ENCODE data around the gene IL1RAPL1. TPM values are rescaled to one million over a fixed set of nuclear protein-coding genes. Genes with fewer than 3 reads are reported as not detected.

Gene IL1RAPL1
- total RNA-seq, 2 experiments from 2014 or later: not detected

GRCh38 chrX:29641461-29641860 is 1054.2 kb downstream of the IL1RAPL1 start:
- Mint-ChIP-seq H3K27ac (no peak overlapping the region), H3K4me1 (no peaks in the 10 kb centered on the region)
- POLR2A ChIA-PET: no interaction called here

GRCh38 chrX:29643181-29643580 is 1055.9 kb downstream of the IL1RAPL1 start:
- DNase-seq: no peak
- CTCF ChIA-PET: no interaction called here
- POLR2A ChIA-PET: no interaction called here

More at GRCh38 chrX:29641461-29641860, 1054.2 kb downstream of the IL1RAPL1 start:
- CTCF ChIA-PET: no interaction called here
- no peaks in the 10 kb centered on the region for H3K27me3 Mint-ChIP-seq
- no peaks in the 10 kb centered on the region for H3K36me3 Mint-ChIP-seq (ENCODE audit: low read depth)
- no peaks in the 10 kb centered on the region for H3K9me3 Mint-ChIP-seq
- no peak overlapping the region for H3K4me3 Mint-ChIP-seq
- DNase-seq: no peak

GRCh38 chrX:29648161-29648560 is 1060.9 kb downstream of the IL1RAPL1 start:
- H3K36me3 Mint-ChIP-seq (ENCODE audit: low read depth): no peaks in the 10 kb centered on the region
- H3K27me3 Mint-ChIP-seq: no peaks in the 10 kb centered on the region
- H3K9me3 Mint-ChIP-seq: no peaks in the 10 kb centered on the region
- ChIA-PET POLR2A (no interaction called here), CTCF (no interaction called here)
- H3K4me3 Mint-ChIP-seq: no peak overlapping the region
- DNase-seq: no peak
- H3K4me1 Mint-ChIP-seq: no peaks in the 10 kb centered on the region
- H3K27ac Mint-ChIP-seq: no peak overlapping the region

More at GRCh38 chrX:29643181-29643580, 1055.9 kb downstream of the IL1RAPL1 start:
- Mint-ChIP-seq H3K9me3 (no peaks in the 10 kb centered on the region), H3K4me1 (no peaks in the 10 kb centered on the region), H3K36me3 (ENCODE audit: low read depth) (no peaks in the 10 kb centered on the region), H3K27me3 (no peaks in the 10 kb centered on the region), H3K4me3 (no peak overlapping the region), H3K27ac (no peak overlapping the region)

GRCh38 chrX:29652484-29652883 is 1065.2 kb downstream of the IL1RAPL1 start:
- H3K4me1 Mint-ChIP-seq: no peaks in the 10 kb centered on the region
- no peak overlapping the region for H3K27ac Mint-ChIP-seq
- H3K36me3 Mint-ChIP-seq (ENCODE audit: low read depth): no peaks in the 10 kb centered on the region
- POLR2A ChIA-PET: no interaction called here
- no peak for DNase-seq
- H3K27me3 Mint-ChIP-seq: no peaks in the 10 kb centered on the region
- CTCF ChIA-PET: no interaction called here
- H3K9me3 Mint-ChIP-seq: peaks cover 2% of the 10 kb centered on the region
- no peak overlapping the region for H3K4me3 Mint-ChIP-seq

- peaks cover 2% of the 10 kb centered on the region for H3K9me3 Mint-ChIP-seq
- no peaks in the 10 kb centered on the region for H3K4me1 Mint-ChIP-seq
- H3K27me3 Mint-ChIP-seq: no peaks in the 10 kb centered on the region
- no peaks in the 10 kb centered on the region for H3K36me3 Mint-ChIP-seq (ENCODE audit: low read depth)
- H3K27ac Mint-ChIP-seq: no peak overlapping the region
- no peak for DNase-seq
- CTCF ChIA-PET: no interaction called here
- H3K4me3 Mint-ChIP-seq: no peak overlapping the region
- POLR2A ChIA-PET: no interaction called here
Measured at GRCh38 chrX:29653721-29654120, 1066.5 kb downstream of the IL1RAPL1 start.

GRCh38 chrX:29659911-29660310 is 1072.7 kb downstream of the IL1RAPL1 start:
- Mint-ChIP-seq H3K27me3 (no peaks in the 10 kb centered on the region), H3K27ac (no peak overlapping the region), H3K36me3 (ENCODE audit: low read depth) (no peaks in the 10 kb centered on the region), H3K4me1 (no peaks in the 10 kb centered on the region), H3K9me3 (peaks cover 4% of the 10 kb centered on the region), H3K4me3 (no peak overlapping the region)
- no peak for DNase-seq
- ChIA-PET POLR2A (no interaction called here), CTCF (no interaction called here)

GRCh38 chrX:29661290-29661689 is 1074.0 kb downstream of the IL1RAPL1 start:
- H3K27me3 Mint-ChIP-seq: no peaks in the 10 kb centered on the region
- no peak overlapping the region for H3K27ac Mint-ChIP-seq
- peaks cover 4% of the 10 kb centered on the region for H3K9me3 Mint-ChIP-seq
- no peak overlapping the region for H3K4me3 Mint-ChIP-seq
- ChIA-PET CTCF (no interaction called here), POLR2A (no interaction called here)
- no peak for DNase-seq
- no peaks in the 10 kb centered on the region for H3K36me3 Mint-ChIP-seq (ENCODE audit: low read depth)
- no peaks in the 10 kb centered on the region for H3K4me1 Mint-ChIP-seq

GRCh38 chrX:29662101-29662500 is 1074.9 kb downstream of the IL1RAPL1 start:
- ChIA-PET POLR2A (no interaction called here), CTCF (no interaction called here)
- peaks cover 3% of the 10 kb centered on the region for H3K9me3 Mint-ChIP-seq
- H3K4me1 Mint-ChIP-seq: no peaks in the 10 kb centered on the region
- no peak overlapping the region for H3K27ac Mint-ChIP-seq
- no peak overlapping the region for H3K4me3 Mint-ChIP-seq
- no peaks in the 10 kb centered on the region for H3K36me3 Mint-ChIP-seq (ENCODE audit: low read depth)
- no peaks in the 10 kb centered on the region for H3K27me3 Mint-ChIP-seq
- DNase-seq: no peak

GRCh38 chrX:29662759-29663503 is 1075.7 kb downstream of the IL1RAPL1 start:
- Mint-ChIP-seq H3K9me3 (peaks cover 2% of the 10 kb centered on the region), H3K36me3 (ENCODE audit: low read depth) (no peaks in the 10 kb centered on the region), H3K27ac (no peak overlapping the region), H3K27me3 (no peaks in the 10 kb centered on the region), H3K4me1 (no peaks in the 10 kb centered on the region), H3K4me3 (no peak overlapping the region)
- ChIA-PET CTCF (no interaction called here), POLR2A (no interaction called here)
- DNase-seq: no peak

- H3K27ac Mint-ChIP-seq: no peak overlapping the region
- CTCF ChIA-PET: no interaction called here
- no peaks in the 10 kb centered on the region for H3K27me3 Mint-ChIP-seq
- POLR2A ChIA-PET: no interaction called here
- no peak for DNase-seq
- no peak overlapping the region for H3K4me3 Mint-ChIP-seq
- H3K36me3 Mint-ChIP-seq (ENCODE audit: low read depth): no peaks in the 10 kb centered on the region
- no peaks in the 10 kb centered on the region for H3K4me1 Mint-ChIP-seq
- H3K9me3 Mint-ChIP-seq: peaks cover 2% of the 10 kb centered on the region
Measured at GRCh38 chrX:29665532-29665931, 1078.3 kb downstream of the IL1RAPL1 start.

GRCh38 chrX:29666366-29666765 is 1079.1 kb downstream of the IL1RAPL1 start:
- no peak for DNase-seq
- no peaks in the 10 kb centered on the region for H3K36me3 Mint-ChIP-seq (ENCODE audit: low read depth)
- no peaks in the 10 kb centered on the region for H3K4me1 Mint-ChIP-seq
- no peak overlapping the region for H3K4me3 Mint-ChIP-seq
- peaks cover 2% of the 10 kb centered on the region for H3K9me3 Mint-ChIP-seq
- no peaks in the 10 kb centered on the region for H3K27me3 Mint-ChIP-seq
- POLR2A ChIA-PET: no interaction called here
- no peak overlapping the region for H3K27ac Mint-ChIP-seq
- CTCF ChIA-PET: no interaction called here

GRCh38 chrX:29671421-29671820 is 1084.2 kb downstream of the IL1RAPL1 start:
- Mint-ChIP-seq H3K9me3 (peaks cover 3% of the 10 kb centered on the region), H3K36me3 (ENCODE audit: low read depth) (no peaks in the 10 kb centered on the region), H3K4me1 (no peaks in the 10 kb centered on the region), H3K27ac (no peak overlapping the region), H3K4me3 (no peak overlapping the region), H3K27me3 (no peaks in the 10 kb centered on the region)
- ChIA-PET CTCF (no interaction called here), POLR2A (no interaction called here)
- DNase-seq: no peak

- no peak for DNase-seq
- no peak overlapping the region for H3K27ac Mint-ChIP-seq
- no peaks in the 10 kb centered on the region for H3K27me3 Mint-ChIP-seq
- no peaks in the 10 kb centered on the region for H3K36me3 Mint-ChIP-seq (ENCODE audit: low read depth)
- ChIA-PET CTCF (no interaction called here), POLR2A (no interaction called here)
- no peaks in the 10 kb centered on the region for H3K4me1 Mint-ChIP-seq
- H3K4me3 Mint-ChIP-seq: no peak overlapping the region
- peaks cover 5% of the 10 kb centered on the region for H3K9me3 Mint-ChIP-seq
Measured at GRCh38 chrX:29687687-29688086, 1100.4 kb downstream of the IL1RAPL1 start.

GRCh38 chrX:29690061-29690460 is 1102.8 kb downstream of the IL1RAPL1 start:
- no peak for DNase-seq
- POLR2A ChIA-PET: no interaction called here
- H3K4me3 Mint-ChIP-seq: no peak overlapping the region
- H3K36me3 Mint-ChIP-seq (ENCODE audit: low read depth): no peaks in the 10 kb centered on the region
- peaks cover 4% of the 10 kb centered on the region for H3K9me3 Mint-ChIP-seq
- H3K4me1 Mint-ChIP-seq: no peaks in the 10 kb centered on the region
- no peaks in the 10 kb centered on the region for H3K27me3 Mint-ChIP-seq
- no peak overlapping the region for H3K27ac Mint-ChIP-seq
- CTCF ChIA-PET: no interaction called here
